Vagina (tissue), 2 donors: ENCODE data around the gene MYL5. TPM values are rescaled to one million over a fixed set of nuclear protein-coding genes. Genes with fewer than 3 reads are reported as not detected.

Experiments used
- DNase-seq, 2 donors: peaks; one replicate each; pipeline ENCODE4 v3.0.0-alpha.2; 2017; ENCODE audit errors: extremely low spot score in 2 of 2
- H3K27ac ChIP-seq: fragments of 200-600 bp; sonication (generic); one replicate; pipeline ENCODE4 v1.5.1; 2019
- H3K27me3 ChIP-seq: fragments of 200-600 bp; sonication (generic); one replicate; pipeline ENCODE4 v1.5.1; 2019
- H3K36me3 ChIP-seq, 2 donors: fragments of 200-600 bp; sonication (generic); one replicate each; pipeline ENCODE4 v1.5.1; 2017 to 2019
- H3K4me1 ChIP-seq: fragments of 200-600 bp; sonication (generic); one replicate; pipeline ENCODE4 v1.5.1; 2019
- H3K4me3 ChIP-seq, 2 donors: fragments of 200-600 bp; sonication (generic); 1 replicate in 1 of 2; 2 replicates in 1 of 2; pipeline ENCODE4 v1.5.1; 2016 to 2019
- H3K9me3 ChIP-seq: fragments of 200-600 bp; sonication (generic); one replicate; pipeline ENCODE4 v1.5.1; 2019
- POLR2A ChIP-seq, 2 donors: fragments of 450-650 bp; IDR thresholded peaks; one replicate each; pipeline ENCODE4 v1.6.1; 2017; ENCODE audit warnings: antibody characterized with exemption in 2 of 2, mild to moderate bottlenecking in 2 of 2, moderate library complexity in 2 of 2
- POLR2AphosphoS5 ChIP-seq, 2 donors: sonication (generic); formaldehyde crosslinking; IDR thresholded peaks; one replicate each; pipeline ENCODE4 v1.9.0; 2017; ENCODE audit warnings: antibody characterized with exemption in 2 of 2, mild to moderate bottlenecking in 2 of 2, low read depth in 1 of 2; ENCODE audit not compliant: insufficient read depth in 1 of 2
- intact Hi-C: fragments of 100-400 bp; cut with DNase I; formaldehyde crosslinking; loops from one replicate; pipeline ENCODE4 v1.15.1; 2023
- total RNA-seq: library from RNA; depleted of rRNA; stranded (reverse); fragments of >200 nt; gene quantifications from one replicate; pipeline ENCODE4 v1.2.3, GENCODE V29; 2016
- TF ChIP-seq, protein P1 (sequence below), 3 experiments: fragments of 450-650 bp in 2 of 3; fragments of 200-600 bp in 1 of 3; sonication (generic) in 1 of 3; IDR thresholded peaks; one replicate each; pipeline ENCODE4 v1.5.1; 2017 to 2019; ENCODE audit warnings: antibody characterized with exemption in 3 of 3, mild to moderate bottlenecking in 2 of 3, moderate library complexity in 2 of 3

The MYL5 gene
- total RNA-seq, 1 donor from 2014 or later: 3.4 TPM

DNA sequence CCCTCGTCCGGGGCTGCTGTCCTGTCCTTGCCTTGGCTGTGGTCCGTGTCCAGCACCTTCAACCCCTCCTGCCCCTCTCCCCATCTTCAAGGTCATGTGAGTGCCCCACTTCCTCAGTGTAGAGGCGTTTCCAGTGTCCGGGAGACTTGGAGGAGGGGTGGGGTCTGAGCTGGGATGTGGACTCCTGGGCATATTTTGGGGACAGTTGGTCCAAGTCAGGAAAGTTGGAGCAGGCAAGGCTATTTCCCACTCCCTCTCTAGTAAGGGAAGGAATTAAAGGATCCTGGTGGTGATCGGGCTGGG, 34.2 kb downstream of the MYL5 start:
- TF ChIP-seq, protein P1, sequence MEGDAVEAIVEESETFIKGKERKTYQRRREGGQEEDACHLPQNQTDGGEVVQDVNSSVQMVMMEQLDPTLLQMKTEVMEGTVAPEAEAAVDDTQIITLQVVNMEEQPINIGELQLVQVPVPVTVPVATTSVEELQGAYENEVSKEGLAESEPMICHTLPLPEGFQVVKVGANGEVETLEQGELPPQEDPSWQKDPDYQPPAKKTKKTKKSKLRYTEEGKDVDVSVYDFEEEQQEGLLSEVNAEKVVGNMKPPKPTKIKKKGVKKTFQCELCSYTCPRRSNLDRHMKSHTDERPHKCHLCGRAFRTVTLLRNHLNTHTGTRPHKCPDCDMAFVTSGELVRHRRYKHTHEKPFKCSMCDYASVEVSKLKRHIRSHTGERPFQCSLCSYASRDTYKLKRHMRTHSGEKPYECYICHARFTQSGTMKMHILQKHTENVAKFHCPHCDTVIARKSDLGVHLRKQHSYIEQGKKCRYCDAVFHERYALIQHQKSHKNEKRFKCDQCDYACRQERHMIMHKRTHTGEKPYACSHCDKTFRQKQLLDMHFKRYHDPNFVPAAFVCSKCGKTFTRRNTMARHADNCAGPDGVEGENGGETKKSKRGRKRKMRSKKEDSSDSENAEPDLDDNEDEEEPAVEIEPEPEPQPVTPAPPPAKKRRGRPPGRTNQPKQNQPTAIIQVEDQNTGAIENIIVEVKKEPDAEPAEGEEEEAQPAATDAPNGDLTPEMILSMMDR (IDR thresholded peaks at IDR 0.05): no peak
- no peak for TF ChIP-seq POLR2AphosphoS5 (IDR thresholded peaks at IDR 0.05; ENCODE audit: insufficient read depth in 1 of 2, low read depth in 1 of 2)
- TF ChIP-seq POLR2A (IDR thresholded peaks at IDR 0.05): no peak
- Histone ChIP-seq H3K9me3 (no peaks in the 10 kb centered on the region), H3K27ac (no peak overlapping the region), H3K4me3 (no peak overlapping the region), H3K27me3 (no peaks in the 10 kb centered on the region), H3K4me1 (peaks cover 48% of the 10 kb centered on the region), H3K36me3 (no peaks in the 10 kb centered on the region)
- intact Hi-C loops: no loop called here
- DNase-seq: no peak

DNA sequence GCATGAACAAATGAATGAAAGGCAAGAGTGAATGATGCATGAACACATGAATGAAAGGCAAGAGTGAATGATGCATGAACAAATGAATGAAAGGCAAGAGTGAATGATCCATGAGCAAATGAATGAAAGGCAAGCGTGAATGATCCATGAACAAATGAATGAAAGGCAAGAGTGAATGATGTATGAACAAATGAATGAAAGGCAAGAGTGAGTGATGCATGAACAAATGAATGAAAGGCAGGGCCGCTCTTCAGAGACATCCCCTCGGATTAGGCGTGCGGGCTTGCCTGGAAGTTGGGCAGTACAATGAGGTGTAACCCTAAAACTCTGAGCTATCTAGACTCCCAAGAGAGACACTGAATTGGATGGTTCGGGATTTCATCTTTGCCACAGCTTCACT, 35.0 kb downstream of the MYL5 start:
- Histone ChIP-seq H3K27ac (no peak overlapping the region), H3K4me1 (peaks cover 48% of the 10 kb centered on the region), H3K4me3 (no peak overlapping the region), H3K27me3 (no peaks in the 10 kb centered on the region), H3K36me3 (no peaks in the 10 kb centered on the region), H3K9me3 (no peaks in the 10 kb centered on the region)
- TF ChIP-seq, protein P1 (IDR thresholded peaks at IDR 0.05): no peak
- TF ChIP-seq POLR2AphosphoS5 (IDR thresholded peaks at IDR 0.05; ENCODE audit: insufficient read depth in 1 of 2, low read depth in 1 of 2): no peak
- no peak for TF ChIP-seq POLR2A (IDR thresholded peaks at IDR 0.05)
- intact Hi-C loops: no loop called here
- no peak for DNase-seq

DNA sequence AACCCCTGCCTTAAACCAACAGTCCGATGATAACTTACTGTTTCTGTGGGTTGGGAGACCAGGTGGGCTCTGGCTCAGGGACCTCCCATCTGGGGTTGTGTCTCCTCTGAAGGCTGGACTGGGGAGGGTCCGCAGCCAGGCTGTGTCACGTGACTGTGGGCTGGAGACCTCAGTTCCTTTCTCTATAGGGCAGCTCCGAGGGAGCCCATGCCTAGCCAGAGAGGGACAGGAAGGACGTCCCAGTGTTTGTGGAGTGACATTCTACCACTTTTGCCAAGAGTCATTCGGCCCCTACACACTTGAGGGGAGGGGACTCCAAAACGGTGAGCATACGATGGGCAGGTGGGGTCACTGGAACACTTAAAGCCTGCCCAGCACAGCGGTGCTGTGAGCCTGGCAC, 35.8 kb downstream of the MYL5 start:
- H3K4me1 ChIP-seq: peaks cover 45% of the 10 kb centered on the region
- no peak for DNase-seq

DNA sequence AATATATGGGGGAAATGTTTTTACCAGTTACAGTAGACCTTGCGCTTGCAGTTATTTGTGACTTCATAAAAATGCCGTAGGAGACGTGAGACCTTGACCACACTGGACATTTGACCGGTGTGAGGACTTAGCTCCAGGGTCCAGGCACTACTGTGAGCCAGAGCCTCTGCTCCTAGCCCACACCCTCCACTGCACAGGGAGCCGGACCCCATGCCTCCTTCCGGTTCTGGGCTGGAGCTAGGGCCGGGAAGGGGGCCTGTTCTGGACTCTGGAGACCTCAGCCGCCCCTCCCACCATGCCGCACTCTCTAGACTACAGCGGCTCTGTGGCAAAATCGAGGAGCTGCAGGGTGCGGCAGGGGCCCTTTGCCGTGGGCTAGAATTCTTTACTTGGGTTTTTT, 36.6 kb downstream of the MYL5 start:
- Histone ChIP-seq H3K4me3 (no peak overlapping the region), H3K9me3 (no peaks in the 10 kb centered on the region), H3K27me3 (no peaks in the 10 kb centered on the region), H3K27ac (no peak overlapping the region), H3K36me3 (no peaks in the 10 kb centered on the region), H3K4me1 (peaks cover 43% of the 10 kb centered on the region)
- intact Hi-C loops: no loop called here
- TF ChIP-seq, protein P1 (IDR thresholded peaks at IDR 0.05): no peak
- no peak for TF ChIP-seq POLR2AphosphoS5 (IDR thresholded peaks at IDR 0.05; ENCODE audit: insufficient read depth in 1 of 2, low read depth in 1 of 2)
- TF ChIP-seq POLR2A (IDR thresholded peaks at IDR 0.05): no peak
- DNase-seq: no peak

More for the DNA sequence above, 35.8 kb downstream of the MYL5 start:
- Histone ChIP-seq H3K36me3 (no peaks in the 10 kb centered on the region), H3K27ac (no peak overlapping the region), H3K9me3 (no peaks in the 10 kb centered on the region), H3K27me3 (no peaks in the 10 kb centered on the region), H3K4me3 (no peak overlapping the region)
- intact Hi-C loops: no loop called here
- TF ChIP-seq POLR2A (IDR thresholded peaks at IDR 0.05) (no peak), POLR2AphosphoS5 (IDR thresholded peaks at IDR 0.05; ENCODE audit: insufficient read depth in 1 of 2, low read depth in 1 of 2) (no peak)
- TF ChIP-seq, protein P1 (IDR thresholded peaks at IDR 0.05): no peak

DNA sequence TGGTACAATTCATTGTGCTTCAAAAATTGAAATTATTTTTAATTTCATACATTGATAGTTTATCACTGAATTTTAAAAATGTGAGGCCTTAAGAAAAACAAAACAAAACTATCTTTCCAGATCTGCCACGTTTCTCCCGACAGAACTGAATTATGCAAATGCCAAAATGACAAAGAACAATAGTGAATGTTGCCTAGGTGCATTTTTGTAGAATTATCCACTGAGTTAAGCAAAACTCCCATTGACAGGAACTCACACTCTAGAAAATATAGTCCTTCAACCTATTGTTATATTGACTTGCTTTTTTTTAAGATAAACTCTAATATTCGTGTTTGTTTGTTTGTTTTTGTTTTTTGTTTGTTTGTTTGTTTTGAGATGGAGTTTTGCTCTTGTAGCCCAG, 37.8 kb downstream of the MYL5 start:
- DNase-seq: no peak
- Histone ChIP-seq H3K27ac (no peak overlapping the region), H3K9me3 (no peaks in the 10 kb centered on the region), H3K27me3 (no peaks in the 10 kb centered on the region), H3K4me3 (no peak overlapping the region), H3K36me3 (no peaks in the 10 kb centered on the region), H3K4me1 (peaks cover 34% of the 10 kb centered on the region)
- intact Hi-C loops: no loop called here
- TF ChIP-seq, protein P1 (IDR thresholded peaks at IDR 0.05): no peak
